Adrenal gland (tissue), 12 donors: ENCODE data around the gene GRPEL2. TPM values are rescaled to one million over a fixed set of nuclear protein-coding genes. Genes with fewer than 3 reads are reported as not detected.

Experiments
- DNase-seq, 7 donors: peaks; one replicate each; pipeline ENCODE4 v3.0.0-alpha.2; 2019 to 2020
- H3K27ac ChIP-seq, 5 donors: fragments of 200-600 bp; sonication (generic) in 4 of 5; 1 replicate in 3 of 5; 2 replicates in 2 of 5; pipeline versions ENCODE4 v1.5.1 to v1.8.0; 2016 to 2020; ENCODE audit warnings: mild to moderate bottlenecking in 1 of 5
- H3K27me3 ChIP-seq: fragments of 200-600 bp; 2 replicates; pipeline ENCODE4 v1.8.0; 2021
- H3K36me3 ChIP-seq, 2 donors: fragments of 200-600 bp; replicated peaks in 1 of 2; 1 replicate in 1 of 2; 2 replicates in 1 of 2; pipeline versions ENCODE4 v1.5.1 to v1.8.0; 2018 to 2022
- H3K4me1 ChIP-seq, 2 donors: fragments of 200-600 bp; replicated peaks in 1 of 2; 1 replicate in 1 of 2; 2 replicates in 1 of 2; pipeline versions ENCODE4 v1.5.1 to v1.8.0; 2018 to 2021
- H3K4me3 ChIP-seq, 4 donors: fragments of 200-600 bp; sonication (generic) in 3 of 4; one replicate each; pipeline ENCODE4 v1.5.1; 2016 to 2018
- H3K9me3 ChIP-seq, 3 donors: fragments of 200-600 bp; sonication (generic) in 1 of 3; replicated peaks in 1 of 3; 1 replicate in 2 of 3; 2 replicates in 1 of 3; pipeline versions ENCODE4 v1.5.1 to v1.8.0; 2016 to 2021
- CTCF ChIP-seq, 6 experiments: fragments of 450-650 bp in 4 of 6; fragments of 200-600 bp in 2 of 6; sonication (generic) in 1 of 6; IDR thresholded peaks; 1 replicate in 5 of 6; 2 replicates in 1 of 6; pipeline versions ENCODE4 v1.5.1 to v1.8.0; 2016 to 2021; ENCODE audit warnings: antibody characterized with exemption in 6 of 6, mild to moderate bottlenecking in 2 of 6, moderate library complexity in 1 of 6
- POLR2A ChIP-seq, 2 donors: fragments of 450-650 bp; IDR thresholded peaks; one replicate each; pipeline ENCODE4 v1.6.1; 2017; ENCODE audit warnings: antibody characterized with exemption in 2 of 2, mild to moderate bottlenecking in 2 of 2, moderate library complexity in 1 of 2
- WGBS, 4 donors: extraction: QIAGEN DNeasy Blood & Tissue Kit in 2 of 4; methylation state at CpG; one replicate each; pipeline versions ENCODE4 v1.1.5 to v1.1.7; 2013 to 2017; 5-methylcytosine and 5-hydroxymethylcytosine counted together
- intact Hi-C, 2 donors: fragments of 100-400 bp; cut with DNase I; formaldehyde crosslinking; loops; one replicate each; pipeline versions ENCODE4 v1.14.1 to v1.15.0; 2022 to 2023
- polyA plus RNA-seq, 3 donors: library from polyadenylated mRNA; stranded (reverse); fragments of 200-250 nt in 2 of 3; fragments of 350-450 nt in 1 of 3; fragmentation: Illumina TruSeq in 1 of 3; extraction: RNeasy Lipid Tissue Mini Kit (QIAGEN cat#74804) in 1 of 3; gene quantifications; one replicate each; pipeline ENCODE4 v1.2.3, GENCODE V29; 2013 to 2014
- total RNA-seq, 9 donors: library from RNA; depleted of rRNA in 4 of 9; stranded (reverse); fragments of >200 nt in 4 of 9; fragments of 120-200 nt in 1 of 9; fragmentation: NEBNext Ultra II Directional in 1 of 9; extraction: Animal tissue kit (Norgen Biotek cat#: 25700) in 1 of 9; gene quantifications; one replicate each; pipeline versions ENCODE4 v1.1.0 to v1.2.4, GENCODE V29; 2013 to 2023
- donor health status: healthy with polysubstance abuse.
- donor health status: Bipolar disorder and iron deficiency.
- donor health status: DM: yes; HTN: yes; CAD: no.
- donor health status: DM: no; HTN: no; CAD: no.
- donor health status: DM: no; HTN: no; CAD: no.
- donor health status: DM: yes; HTN: yes; CAD: no.

GRPEL2 gene
- total and polyA plus RNA-seq, 12 donors = 3.9 to 17.4 (median 12.0) TPM

- Histone ChIP-seq H3K4me3 (no peak overlapping the region), H3K27ac (no peak overlapping the region), H3K4me1 (no peaks in the 10 kb centered on the region), H3K9me3 (no peaks in the 10 kb centered on the region), H3K36me3 (no peaks in the 10 kb centered on the region), H3K27me3 (no peaks in the 10 kb centered on the region)
- no peak for DNase-seq
- 74 to 81% (median 81%) methylated on average over 6 of the region's 6 CpGs for WGBS, 4 donors
- intact Hi-C loops = no loop called here
- TF ChIP-seq POLR2A (IDR thresholded peaks at IDR 0.05) (no peak), CTCF (IDR thresholded peaks at IDR 0.05) (no peak)
These were observed 35.9 kb upstream of the GRPEL2 start for GRCh38 chr5:149309354-149309753.

GRCh38 chr5:149310488-149310887, 34.8 kb upstream of the GRPEL2 start:
- no peaks in the 10 kb centered on the region for H3K27me3 ChIP-seq
- H3K4me1 ChIP-seq = no peaks in the 10 kb centered on the region
- DNase-seq = no peak
- intact Hi-C loops = no loop called here
- no peaks in the 10 kb centered on the region for H3K36me3 ChIP-seq
- TF ChIP-seq CTCF (IDR thresholded peaks at IDR 0.05) (no peak), POLR2A (IDR thresholded peaks at IDR 0.05) (no peak)
- H3K4me3 ChIP-seq = no peak overlapping the region
- H3K9me3 ChIP-seq = no peaks in the 10 kb centered on the region
- WGBS, 4 donors = 80 to 84% (median 82%) methylated on average over 4 of the region's 4 CpGs
- no peak overlapping the region for H3K27ac ChIP-seq

- no peaks in the 10 kb centered on the region for H3K36me3 ChIP-seq
- peak in 5 of 7 donors; percentile 34 to 53 (median 45) for DNase-seq
- H3K4me1 ChIP-seq = no peaks in the 10 kb centered on the region
- H3K27ac ChIP-seq = peak overlapping the region in 1 of 5 donors; percentile 25
- no peak for TF ChIP-seq POLR2A (IDR thresholded peaks at IDR 0.05)
- no peak for TF ChIP-seq CTCF (IDR thresholded peaks at IDR 0.05)
- 62 to 72% (median 65%) methylated on average over 8 to 10 of the region's 10 CpGs for WGBS, 4 donors
- no peaks in the 10 kb centered on the region for H3K9me3 ChIP-seq
- intact Hi-C loops = no loop called here
- H3K4me3 ChIP-seq = no peak overlapping the region
- no peaks in the 10 kb centered on the region for H3K27me3 ChIP-seq
These were observed 34.2 kb upstream of the GRPEL2 start for GRCh38 chr5:149310947-149311658.

- Histone ChIP-seq H3K27me3 (no peaks in the 10 kb centered on the region), H3K9me3 (no peaks in the 10 kb centered on the region), H3K27ac (no peak overlapping the region), H3K4me3 (no peak overlapping the region), H3K36me3 (no peaks in the 10 kb centered on the region), H3K4me1 (peaks cover 0 to 4% of the 10 kb centered on the region in 2 donors)
- TF ChIP-seq CTCF (IDR thresholded peaks at IDR 0.05) (no peak), POLR2A (IDR thresholded peaks at IDR 0.05) (no peak)
- DNase-seq = no peak
- intact Hi-C loops = no loop called here
- 64 to 68% (median 67%) methylated on average over 6 of the region's 6 CpGs for WGBS, 4 donors
These were observed 32.0 kb upstream of the GRPEL2 start for GRCh38 chr5:149313151-149313841.
